B cell (primary cell): ENCODE results near the gene TEF. TPM values are rescaled to one million over a fixed set of nuclear protein-coding genes. Genes with fewer than 3 reads are reported as not detected.

ENCODE experiments used
- ATAC-seq: fragments of 200-7000 bp; cut with Tn5 transposase; one replicate; pipeline ENCODE4 v1.10.0; 2021; ENCODE audit warnings: low read depth, mild to moderate bottlenecking, moderate number of reproducible peaks, moderate library complexity
- CTCF ChIA-PET: fragments of 350-600 bp; sonication (Branson Sonifier 250); formaldehyde crosslinking; loops from one replicate; lab custom pipeline; 2021; ENCODE audit warnings: antibody characterized with exemption, inconsistent platforms; lab: Charles Lee
- POLR2A ChIA-PET: fragments of 350-600 bp; sonication (Branson Sonifier 250); formaldehyde crosslinking; loops from one replicate; lab custom pipeline; 2021; ENCODE audit warnings: antibody characterized with exemption; lab: Charles Lee
- DNase-seq: peaks from one replicate; pipeline ENCODE4 v3.0.0; 2013
- H2AFZ ChIP-seq: 2 replicates; pipeline ENCODE4 v1.6.1; 2012; ENCODE audit warnings: mild to moderate bottlenecking, low read depth, low read length; ENCODE audit not compliant: insufficient read depth, poor library complexity, severe bottlenecking
- H3K27ac ChIP-seq, 2 donors: 1 replicate in 1 of 2; 2 replicates in 1 of 2; pipeline ENCODE4 v1.5.1; 2012 to 2013; ENCODE audit warnings: low read length in 2 of 2, mild to moderate bottlenecking in 2 of 2, moderate library complexity in 1 of 2
- H3K27me3 ChIP-seq, 4 experiments: fragments of 200-600 bp in 1 of 4; sonication (generic) in 1 of 4; replicated peaks in 1 of 4; 1 replicate in 2 of 4; 2 replicates in 2 of 4; pipeline versions ENCODE4 v1.6.1 to v1.7.0; 2013 to 2016; ENCODE audit warnings: low read length in 3 of 4, mild to moderate bottlenecking in 2 of 4, mixed read lengths in 1 of 4, moderate library complexity in 1 of 4; ENCODE audit not compliant: insufficient read depth in 4 of 4, control insufficient read depth in 3 of 4; ENCODE audit errors: control extremely low read depth in 1 of 4
- H3K36me3 ChIP-seq, 2 experiments: replicated peaks in 1 of 2; 1 replicate in 1 of 2; 2 replicates in 1 of 2; pipeline versions ENCODE4 v1.6.1 to v1.7.1; 2013; ENCODE audit warnings: low read length in 1 of 2; ENCODE audit not compliant: insufficient read depth in 2 of 2, control insufficient read depth in 1 of 2; ENCODE audit errors: control extremely low read depth in 1 of 2, extremely low read depth in 1 of 2
- H3K4me1 ChIP-seq, 2 donors: fragments of 200-600 bp in 1 of 2; sonication (generic) in 1 of 2; 1 replicate in 1 of 2; 2 replicates in 1 of 2; pipeline versions ENCODE4 v1.5.1 to v1.6.1; 2013 to 2017; ENCODE audit warnings: low read length in 2 of 2; ENCODE audit not compliant: control insufficient read depth in 2 of 2, insufficient read depth in 2 of 2
- H3K4me2 ChIP-seq: replicated peaks from 2 replicates; pipeline ENCODE3; 2012; ENCODE audit warnings: mild to moderate bottlenecking, low read depth, low read length; ENCODE audit not compliant: poor library complexity, severe bottlenecking
- H3K4me3 ChIP-seq, 5 experiments: fragments of 200-600 bp in 1 of 5; sonication (generic) in 1 of 5; 1 replicate in 3 of 5; 2 replicates in 2 of 5; pipeline versions ENCODE4 v1.5.1 to v1.7.0; 2011 to 2016; ENCODE audit warnings: low read length in 4 of 5, mild to moderate bottlenecking in 4 of 5, low read depth in 2 of 5, control low read depth in 1 of 5, moderate library complexity in 1 of 5; ENCODE audit not compliant: insufficient read depth in 1 of 5; ENCODE audit errors: control extremely low read depth in 1 of 5, extremely low read depth in 1 of 5
- H3K79me2 ChIP-seq: fragments of 200-600 bp; sonication (generic); one replicate; pipeline ENCODE4 v1.6.0; 2016; ENCODE audit warnings: low read length; ENCODE audit not compliant: control insufficient read depth, insufficient read depth
- H3K9ac ChIP-seq: fragments of 200-600 bp; sonication (generic); 2 replicates; pipeline ENCODE4 v1.6.1; 2017; ENCODE audit warnings: mild to moderate bottlenecking, low read length, moderate library complexity
- H3K9me3 ChIP-seq, 3 donors: one replicate each; pipeline versions ENCODE4 v1.6.1 to v1.7.1; 2013; ENCODE audit warnings: low read length in 2 of 3; ENCODE audit not compliant: control insufficient read depth in 2 of 3, insufficient read depth in 1 of 3; ENCODE audit errors: control extremely low read depth in 1 of 3
- H4K20me1 ChIP-seq: 2 replicates; pipeline ENCODE4 v1.6.0; 2012; ENCODE audit warnings: mild to moderate bottlenecking, low read length; ENCODE audit not compliant: insufficient read depth, control insufficient read depth, poor library complexity, severe bottlenecking
- H3K27ac Mint-ChIP-seq: one replicate; pipeline ENCODE4 v1.8.0; 2021; ENCODE audit warnings: mixed read lengths
- H3K27me3 Mint-ChIP-seq: one replicate; pipeline ENCODE4 v1.8.0; 2021; ENCODE audit warnings: mixed read lengths
- H3K4me1 Mint-ChIP-seq: one replicate; pipeline ENCODE4 v1.8.0; 2021; ENCODE audit warnings: mixed read lengths
- H3K4me3 Mint-ChIP-seq: one replicate; pipeline ENCODE4 v1.8.0; 2021; ENCODE audit warnings: mixed read lengths
- H3K9me3 Mint-ChIP-seq: one replicate; pipeline ENCODE4 v1.8.0; 2022; ENCODE audit warnings: mixed read lengths; ENCODE audit not compliant: insufficient read depth
- EZH2 ChIP-seq: IDR thresholded peaks from 2 replicates; pipeline ENCODE4 v1.6.1; 2012; ENCODE audit warnings: borderline replicate concordance, low read depth, mild to moderate bottlenecking, moderate library complexity, low read length; ENCODE audit not compliant: insufficient read depth, poor library complexity, severe bottlenecking
- WGBS: methylation state at CpG from one replicate; pipeline ENCODE4 v1.1.5; 2013; ENCODE audit warnings: missing lambda C conversion rate; ENCODE audit not compliant: insufficient coverage; 5-methylcytosine and 5-hydroxymethylcytosine counted together
- intact Hi-C: fragments of 100-400 bp; cut with micrococcal nuclease; formaldehyde crosslinking; loops from one replicate; pipeline ENCODE4 v1.10.0; 2022
- polyA plus RNA-seq: library from polyadenylated mRNA; depleted of rRNA; stranded (reverse); fragments of >200 nt; gene quantifications from 2 replicates; pipeline ENCODE4 v1.2.3, GENCODE V29; 2012
- total RNA-seq, 2 donors: library from RNA; stranded (reverse); fragments of 120-200 nt in 1 of 2; gene quantifications; 1 replicate in 1 of 2; 2 replicates in 1 of 2; pipeline versions ENCODE4 v1.2.3 to v1.2.4, GENCODE V29; 2013 to 2022
- TF ChIP-seq, protein P1 (sequence below): fragments of 200-600 bp; IDR thresholded peaks from one replicate; pipeline ENCODE4 v1.8.0; 2022; ENCODE audit warnings: antibody characterized with exemption, mild to moderate bottlenecking

The TEF gene
- total and polyA plus RNA-seq, 2 donors (not counting 1 experiment from before 2014, with no cell fraction given): 5.0 to 5.5 TPM

DNA sequence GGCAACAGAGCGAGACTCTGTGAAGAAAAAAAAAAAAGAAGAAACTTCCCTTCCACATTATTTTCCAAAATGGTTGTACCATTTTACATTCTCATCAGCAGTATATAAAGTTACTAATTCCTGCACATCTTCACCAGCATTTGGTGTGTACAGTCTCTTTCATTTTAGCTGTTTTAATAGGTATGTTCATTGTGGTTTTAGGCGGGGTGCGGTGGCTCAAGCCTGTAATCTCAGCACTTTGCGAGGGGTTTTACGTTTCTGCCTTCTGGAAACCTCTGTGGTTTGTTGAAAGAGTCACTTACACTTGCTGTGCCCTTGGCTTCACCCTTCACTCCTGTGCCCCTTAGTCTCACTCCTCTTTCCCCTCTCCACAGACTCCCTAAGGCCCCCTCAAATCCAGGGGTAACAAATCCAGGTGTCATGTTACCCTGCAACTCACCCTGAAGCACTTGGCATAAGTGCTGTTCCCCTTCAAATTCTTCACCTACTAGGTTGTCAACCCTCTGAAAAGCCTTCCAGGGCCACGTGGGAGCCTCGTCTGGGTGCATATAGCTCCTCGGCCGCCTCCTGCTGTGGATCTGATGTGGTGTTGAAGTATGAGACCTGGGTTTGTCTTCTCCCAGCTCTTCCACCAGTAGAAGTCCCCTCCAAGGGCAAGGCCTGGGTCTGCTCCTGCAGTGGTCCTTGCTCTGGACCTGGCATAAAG lies 44.1 kb downstream of the TEF start:
- Mint-ChIP-seq H3K4me1 (peaks cover 30% of the 10 kb centered on the region), H3K27me3 (no peaks in the 10 kb centered on the region), H3K27ac (peak overlapping the region; percentile 90), H3K4me3 (peak overlapping the region; percentile 73), H3K9me3 (no peaks in the 10 kb centered on the region)
- peak; percentile 16 for ATAC-seq
- peaks cover 42% of the 10 kb centered on the region for H3K79me2 ChIP-seq
- H3K4me2 ChIP-seq: peak overlapping the region; percentile 21
- intact Hi-C loops: no loop called here
- peaks cover 24 to 45% of the 10 kb centered on the region in 2 donors for H3K4me1 ChIP-seq
- H3K36me3 ChIP-seq: peaks cover 2 to 6% of the 10 kb centered on the region in 2 experiments
- TF ChIP-seq, protein P1, sequence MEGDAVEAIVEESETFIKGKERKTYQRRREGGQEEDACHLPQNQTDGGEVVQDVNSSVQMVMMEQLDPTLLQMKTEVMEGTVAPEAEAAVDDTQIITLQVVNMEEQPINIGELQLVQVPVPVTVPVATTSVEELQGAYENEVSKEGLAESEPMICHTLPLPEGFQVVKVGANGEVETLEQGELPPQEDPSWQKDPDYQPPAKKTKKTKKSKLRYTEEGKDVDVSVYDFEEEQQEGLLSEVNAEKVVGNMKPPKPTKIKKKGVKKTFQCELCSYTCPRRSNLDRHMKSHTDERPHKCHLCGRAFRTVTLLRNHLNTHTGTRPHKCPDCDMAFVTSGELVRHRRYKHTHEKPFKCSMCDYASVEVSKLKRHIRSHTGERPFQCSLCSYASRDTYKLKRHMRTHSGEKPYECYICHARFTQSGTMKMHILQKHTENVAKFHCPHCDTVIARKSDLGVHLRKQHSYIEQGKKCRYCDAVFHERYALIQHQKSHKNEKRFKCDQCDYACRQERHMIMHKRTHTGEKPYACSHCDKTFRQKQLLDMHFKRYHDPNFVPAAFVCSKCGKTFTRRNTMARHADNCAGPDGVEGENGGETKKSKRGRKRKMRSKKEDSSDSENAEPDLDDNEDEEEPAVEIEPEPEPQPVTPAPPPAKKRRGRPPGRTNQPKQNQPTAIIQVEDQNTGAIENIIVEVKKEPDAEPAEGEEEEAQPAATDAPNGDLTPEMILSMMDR: no peak
- TF ChIP-seq EZH2: no peak
- DNase-seq: peak; percentile 50
- H3K4me3 ChIP-seq: no peak overlapping the region
- ChIA-PET POLR2A (interaction anchor here (0.6 to 1.8 kb wide), 5 partner anchors 11 to 1960 kb away, joined by 3 to 6 read pairs (median 3); partner anchors contain the start of gene TOB2), CTCF (interaction anchor here (0.7 to 1.0 kb wide), 5 partner anchors 22 to 1558 kb away, joined by 3 to 5 read pairs (median 3); no protein-coding TSS in a partner anchor)
- no peak overlapping the region for H2AFZ ChIP-seq
- WGBS: no CpG with 5 or more reads among the region's 9 CpGs
- no peaks in the 10 kb centered on the region for H3K9me3 ChIP-seq
- H3K27me3 ChIP-seq: no peaks in the 10 kb centered on the region
- peak overlapping the region; percentile 14 to 58 for H3K27ac ChIP-seq
- no peak overlapping the region for H3K9ac ChIP-seq
- no peaks in the 10 kb centered on the region for H4K20me1 ChIP-seq
